H1 (cell line): ENCODE results near the gene BLCAP.

Experiments used
- POLR2AphosphoS5 ChIP-seq: IDR thresholded peaks from 2 replicates; pipeline ENCODE4 v1.6.1; 2011; ENCODE audit warnings: low read depth, low read length
- TF ChIP-seq, protein P1 (sequence below), 3 experiments: IDR thresholded peaks; 1 replicate in 2 of 3; 2 replicates in 1 of 3; pipeline versions ENCODE4 v1.5.1 to v1.6.1; 2011; ENCODE audit warnings: low read length in 3 of 3, mild to moderate bottlenecking in 3 of 3, inconsistent platforms in 2 of 3, low read depth in 1 of 3, moderate library complexity in 1 of 3; ENCODE audit not compliant: insufficient read depth in 1 of 3; ENCODE audit errors: control extremely low read depth in 1 of 3

DNA sequence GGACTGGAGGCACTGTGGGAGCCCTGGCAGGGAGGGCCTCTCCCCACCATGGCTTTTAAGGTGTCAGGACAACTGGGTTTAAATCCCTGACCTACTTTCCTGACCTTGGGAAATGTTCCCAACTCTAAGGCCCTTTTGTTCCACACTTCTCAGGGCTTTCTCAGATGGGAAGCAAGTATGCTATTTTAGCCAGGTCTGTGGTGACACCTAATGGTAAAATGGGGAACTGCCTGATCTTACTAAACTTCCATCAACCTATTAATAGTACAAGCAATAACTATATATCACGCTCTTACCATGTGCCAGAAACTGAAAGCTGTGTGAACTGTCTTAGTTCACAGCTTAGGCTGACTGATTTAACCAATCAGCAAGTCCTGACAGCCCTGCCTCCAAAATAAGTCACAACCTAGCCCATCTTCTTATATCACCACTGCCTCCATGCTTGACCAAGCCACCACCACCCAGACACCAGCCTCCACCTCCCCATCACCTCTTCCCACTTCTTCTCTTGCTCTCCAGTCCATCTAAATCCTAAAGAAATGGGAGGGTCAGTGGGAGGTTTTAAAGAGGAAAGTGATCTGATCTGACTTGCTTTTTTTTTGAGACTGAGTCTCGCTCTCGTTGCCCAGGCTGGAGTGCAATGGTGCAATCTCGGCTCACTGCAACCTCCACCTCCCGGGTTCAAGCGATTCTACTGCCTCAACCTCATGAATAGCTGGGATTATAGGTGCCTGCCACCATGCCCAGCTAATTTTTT, 6.9 kb upstream of the BLCAP start:
- TF ChIP-seq, protein P1, sequence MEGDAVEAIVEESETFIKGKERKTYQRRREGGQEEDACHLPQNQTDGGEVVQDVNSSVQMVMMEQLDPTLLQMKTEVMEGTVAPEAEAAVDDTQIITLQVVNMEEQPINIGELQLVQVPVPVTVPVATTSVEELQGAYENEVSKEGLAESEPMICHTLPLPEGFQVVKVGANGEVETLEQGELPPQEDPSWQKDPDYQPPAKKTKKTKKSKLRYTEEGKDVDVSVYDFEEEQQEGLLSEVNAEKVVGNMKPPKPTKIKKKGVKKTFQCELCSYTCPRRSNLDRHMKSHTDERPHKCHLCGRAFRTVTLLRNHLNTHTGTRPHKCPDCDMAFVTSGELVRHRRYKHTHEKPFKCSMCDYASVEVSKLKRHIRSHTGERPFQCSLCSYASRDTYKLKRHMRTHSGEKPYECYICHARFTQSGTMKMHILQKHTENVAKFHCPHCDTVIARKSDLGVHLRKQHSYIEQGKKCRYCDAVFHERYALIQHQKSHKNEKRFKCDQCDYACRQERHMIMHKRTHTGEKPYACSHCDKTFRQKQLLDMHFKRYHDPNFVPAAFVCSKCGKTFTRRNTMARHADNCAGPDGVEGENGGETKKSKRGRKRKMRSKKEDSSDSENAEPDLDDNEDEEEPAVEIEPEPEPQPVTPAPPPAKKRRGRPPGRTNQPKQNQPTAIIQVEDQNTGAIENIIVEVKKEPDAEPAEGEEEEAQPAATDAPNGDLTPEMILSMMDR (IDR thresholded peaks at IDR 0.05; ENCODE audit: control extremely low read depth in 1 of 3, insufficient read depth in 1 of 3, low read depth in 1 of 3, low read length in 3 of 3): peak in 2 of 3 experiments; percentile 78 to 90; a peak in 3 of 4 replicates
- TF ChIP-seq POLR2AphosphoS5: no peak
